RKO (cell line): ENCODE data around the gene KIAA0319L.
"Not testable (repeated sequence)": the region's sequence is repeated elsewhere in the genome, so short reads cannot be mapped to it uniquely, and the experiment has no call there.

Experiments used
- DNase-seq: peaks from one replicate; pipeline ENCODE4 v3.0.0-alpha.2; 2016; ENCODE audit warnings: low spot score

KIAA0319L gene

DNA sequence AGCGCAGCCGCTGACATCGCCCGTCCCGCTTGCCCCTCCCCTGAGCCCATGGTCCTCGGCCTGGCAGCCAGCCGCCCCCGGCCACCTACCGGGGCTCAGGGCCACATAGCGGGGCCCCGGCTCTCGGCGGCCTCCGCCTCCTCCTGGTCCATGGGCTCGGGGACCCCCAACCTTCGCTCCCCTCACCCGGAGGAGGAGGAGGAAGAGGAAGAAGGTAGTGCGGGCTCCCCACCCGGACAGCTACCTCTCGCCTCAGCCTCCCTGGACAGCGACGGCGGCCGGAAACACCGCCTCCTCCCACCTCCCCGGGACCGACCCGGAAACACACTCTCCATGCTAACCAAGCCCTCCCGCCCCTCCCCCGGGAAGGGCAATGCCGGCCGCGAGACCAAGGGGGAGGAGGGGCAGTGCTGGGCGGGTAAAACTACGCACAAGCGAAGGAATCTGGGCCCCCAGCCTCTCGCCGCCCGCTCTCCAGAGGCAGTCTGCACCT is at the start of gene KIAA0319L:
KIAA0319L (minus strand) TSS at position 286 of the 493 bp plus-strand sequence. CDS start 2,912 bp downstream, outside the sequence.
- peak; percentile 77 for DNase-seq

DNA sequence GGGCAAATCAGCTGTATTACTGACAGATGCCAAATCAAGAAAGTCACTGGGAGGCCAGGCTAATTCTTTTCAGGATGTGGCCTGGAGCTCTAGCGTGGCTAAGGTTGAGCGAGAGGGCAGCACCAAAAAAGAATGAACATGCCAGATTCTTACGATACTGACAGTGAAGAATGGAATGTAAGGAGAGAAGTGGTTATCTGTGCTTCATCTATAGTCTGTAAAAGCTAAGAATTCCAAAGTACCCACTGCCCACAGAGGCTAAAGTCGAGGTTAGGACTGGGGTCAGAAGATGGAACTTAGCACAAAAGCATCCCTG is 48.6 kb upstream of the KIAA0319L start:
- no peak for DNase-seq

- DNase-seq: no peak
Observed at GRCh38 chr1:35605071-35605866, 48.1 kb upstream of the KIAA0319L start.

- no peak for DNase-seq
Observed at GRCh38 chr1:35603941-35604340, 46.7 kb upstream of the KIAA0319L start.

GRCh38 chr1:35603468-35603867 is 46.3 kb upstream of the KIAA0319L start:
- DNase-seq: no peak

GRCh38 chr1:35600593-35600992 is 43.4 kb upstream of the KIAA0319L start:
- DNase-seq: no peak

GRCh38 chr1:35599411-35599810 is 42.2 kb upstream of the KIAA0319L start:
- DNase-seq: no peak

DNA sequence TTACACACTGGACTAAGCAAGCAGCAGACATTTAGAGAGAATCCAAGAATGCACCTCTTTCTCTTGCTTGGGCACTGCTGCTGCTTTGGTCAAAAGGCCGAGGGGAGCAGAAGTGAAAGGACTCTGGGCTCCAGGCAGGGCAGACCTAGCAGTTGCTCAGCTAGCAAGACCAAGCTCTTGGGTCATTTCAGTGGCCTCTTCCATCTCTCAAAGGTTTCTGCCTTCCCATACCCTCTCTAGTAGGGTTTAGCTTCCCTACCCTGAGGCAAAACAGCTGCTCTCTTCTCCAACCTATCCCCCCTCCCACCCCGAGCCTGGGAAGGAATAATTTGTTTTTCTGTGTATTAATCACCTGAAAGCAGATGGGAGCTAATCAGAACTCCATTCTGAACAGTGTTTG is 41.7 kb upstream of the KIAA0319L start:
- no peak for DNase-seq

GRCh38 chr1:35597870-35598269 is 40.7 kb upstream of the KIAA0319L start:
- no peak for DNase-seq

DNA sequence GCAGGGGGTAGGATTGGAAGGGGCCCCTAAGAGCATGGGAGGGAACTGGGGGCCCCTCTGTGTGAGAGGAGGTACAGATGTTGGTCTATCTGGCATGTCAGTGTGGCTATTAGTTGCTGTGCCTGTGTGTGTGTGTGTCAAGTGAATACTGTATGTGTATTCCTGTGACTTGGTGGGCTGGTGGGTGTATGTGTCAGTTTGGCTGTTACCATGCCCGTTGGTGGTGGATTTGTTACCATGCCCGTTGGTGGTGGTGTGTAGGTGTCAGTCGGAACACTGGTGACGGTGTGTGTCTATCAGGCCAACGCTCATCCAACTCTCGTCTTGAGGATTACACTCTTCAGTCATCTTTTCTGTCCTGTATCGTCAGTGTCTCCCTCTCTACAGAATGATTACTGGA is 38.5 kb upstream of the KIAA0319L start:
- DNase-seq: no peak

DNA sequence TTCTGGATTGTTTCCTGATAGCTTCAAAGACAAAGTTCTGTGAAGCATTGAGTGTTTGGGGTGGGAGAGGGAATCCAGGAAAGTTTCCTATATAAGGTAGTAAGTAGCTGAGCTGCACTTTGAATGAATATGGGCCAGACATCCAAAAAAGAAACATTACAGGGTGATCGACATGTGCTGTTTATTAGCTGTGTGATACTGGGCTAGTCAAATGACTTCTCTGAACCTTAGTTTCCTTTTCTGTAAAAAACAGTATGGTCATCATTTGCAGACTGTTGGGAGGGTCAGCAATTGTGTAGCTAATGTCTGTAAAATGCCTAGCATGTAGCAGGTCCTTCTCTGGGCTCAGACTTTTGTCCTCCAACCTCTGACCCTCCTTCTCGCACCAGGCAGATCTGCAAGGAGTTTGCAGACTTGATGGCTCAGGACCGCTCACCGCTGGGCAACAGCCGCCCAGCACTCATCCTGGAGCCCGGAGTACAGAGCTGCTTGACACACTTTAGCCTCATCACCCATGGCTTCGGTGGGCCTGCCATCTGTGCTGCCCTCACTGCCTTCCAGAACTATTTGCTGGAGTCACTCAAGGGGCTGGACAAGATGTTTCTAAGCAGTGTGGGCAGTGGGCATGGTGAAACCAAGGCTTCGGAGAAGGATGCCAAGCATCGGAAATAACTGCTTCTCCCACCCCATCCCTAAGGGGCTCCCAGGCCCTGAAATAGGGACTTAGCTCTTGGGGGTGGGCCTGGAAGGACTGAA is 37.0 kb upstream of the KIAA0319L start:
- no peak for DNase-seq

GRCh38 chr1:35592991-35593769 is 36.0 kb upstream of the KIAA0319L start:
- no peak for DNase-seq

GRCh38 chr1:35591211-35591610 is 34.0 kb upstream of the KIAA0319L start:
- DNase-seq: no peak

GRCh38 chr1:35590476-35591040 is 33.4 kb upstream of the KIAA0319L start:
- no peak for DNase-seq

DNA sequence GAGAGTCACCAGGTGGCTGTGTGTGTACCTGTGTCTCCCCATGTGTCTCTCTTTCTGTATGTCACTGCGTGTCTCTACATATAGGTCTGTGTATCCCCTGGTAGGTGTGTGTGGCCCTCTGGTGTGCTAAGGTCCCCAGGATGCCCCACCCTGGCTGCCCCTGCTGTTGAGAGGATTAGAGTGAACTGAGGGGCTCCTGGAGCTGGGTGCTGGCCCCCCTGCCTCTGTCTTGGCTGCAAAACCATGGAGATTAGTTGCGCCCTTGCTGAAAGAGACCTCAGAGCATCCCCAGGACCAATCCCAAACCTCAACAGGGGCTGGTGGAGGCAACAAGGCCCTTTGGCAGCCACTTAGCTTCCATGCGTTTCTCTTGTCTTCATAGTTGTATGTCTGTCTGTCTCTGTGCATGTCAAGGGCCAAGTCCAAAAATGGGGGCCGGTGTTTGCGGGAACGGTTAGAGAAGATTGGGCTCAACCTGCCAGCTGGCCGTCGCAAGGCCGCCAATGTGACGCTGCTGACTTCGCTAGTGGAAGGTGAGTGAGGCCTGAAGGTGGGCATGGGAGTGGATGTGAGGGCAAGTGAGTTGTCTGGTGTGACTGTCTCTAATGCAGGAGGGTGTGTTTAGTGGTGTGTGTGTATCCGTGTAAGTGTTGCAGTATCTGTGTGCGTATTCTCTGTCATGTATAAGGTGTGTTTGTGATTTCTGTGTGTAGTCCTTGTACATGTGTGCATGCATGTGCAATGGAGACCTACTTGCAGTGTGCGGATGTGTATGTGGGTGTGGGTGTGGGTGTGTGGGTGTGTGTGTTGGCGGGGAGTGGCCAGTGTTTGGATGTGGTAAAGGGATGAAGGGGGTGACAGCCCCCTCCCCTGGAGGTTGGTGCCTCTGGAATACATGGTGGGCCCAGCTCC is 32.6 kb upstream of the KIAA0319L start:
- no peak for DNase-seq

- DNase-seq: no peak
Observed at GRCh38 chr1:35588197-35588910, 31.2 kb upstream of the KIAA0319L start.

DNA sequence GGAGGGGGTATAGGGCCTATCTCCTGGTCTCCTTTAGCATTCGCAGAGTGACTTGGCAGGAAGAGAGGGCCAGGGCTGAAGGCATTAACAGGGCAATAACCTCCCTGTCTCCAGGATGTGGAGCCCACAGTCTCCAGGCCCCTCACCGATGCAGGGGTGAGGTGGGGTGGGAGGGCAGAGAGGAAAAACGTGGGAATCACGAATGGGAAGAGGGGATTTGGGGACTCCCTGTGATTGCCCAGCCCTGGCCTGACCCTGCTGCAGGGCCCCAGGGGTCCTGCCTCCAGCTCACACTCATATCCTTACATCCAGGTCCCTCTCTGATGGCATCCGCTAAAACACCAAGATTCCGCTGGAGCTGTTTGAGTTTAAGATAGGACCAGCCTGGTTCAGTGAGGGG is 30.5 kb upstream of the KIAA0319L start:
- DNase-seq: no peak

- DNase-seq: no peak
Observed at GRCh38 chr1:35586808-35587207, 29.6 kb upstream of the KIAA0319L start.

DNA sequence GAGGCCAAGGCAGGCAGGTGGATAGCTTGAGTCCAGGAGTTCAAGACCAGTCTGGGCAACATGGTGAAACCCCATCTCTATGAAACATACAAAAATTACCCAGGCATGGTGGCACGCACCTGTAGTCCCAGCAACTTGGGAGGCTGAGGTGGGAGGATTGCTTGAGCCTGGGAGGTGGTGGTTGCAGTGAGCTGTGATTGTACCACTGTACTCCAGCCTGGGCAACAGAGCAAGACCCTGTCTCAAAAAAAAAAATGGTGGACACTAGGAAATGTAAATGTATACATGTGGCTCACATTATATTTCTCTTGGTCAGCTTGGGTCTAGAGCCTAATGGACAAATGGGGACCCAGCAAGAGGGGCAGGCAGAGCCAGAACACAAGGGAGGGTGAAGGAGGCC is 28.6 kb upstream of the KIAA0319L start:
- DNase-seq: not testable (repeated sequence)

GRCh38 chr1:35585281-35585680 is 28.1 kb upstream of the KIAA0319L start:
- no peak for DNase-seq
